PFSK-1 (cell line): ENCODE data around the gene GAPDH.

Experiments
- FOXP2 ChIP-seq: optimal IDR thresholded peaks from 2 replicates; pipeline ENCODE3; 2011; ENCODE audit warnings: borderline replicate concordance, control low read depth, inconsistent platforms; ENCODE audit not compliant: insufficient read depth; ENCODE audit errors: extremely low read length, extremely low read depth
- POLR2AphosphoS5 ChIP-seq: IDR thresholded peaks from 2 replicates; pipeline ENCODE4 v1.6.1; 2012; ENCODE audit warnings: low read depth, mild to moderate bottlenecking, control low read depth, low read length, moderate library complexity
- REST ChIP-seq, 2 experiments: IDR thresholded peaks; 2 replicates each; pipeline versions ENCODE4 v1.6.1 to v1.8.0; 2011 to 2012; ENCODE audit warnings: low read depth in 2 of 2, low read length in 2 of 2, control low read depth in 1 of 2, inconsistent platforms in 1 of 2, mild to moderate bottlenecking in 1 of 2, moderate library complexity in 1 of 2; ENCODE audit not compliant: insufficient read depth in 1 of 2
- SIN3A ChIP-seq: IDR thresholded peaks from 2 replicates; pipeline ENCODE4 v1.6.1; 2012; ENCODE audit warnings: mild to moderate bottlenecking, low read length, moderate library complexity, borderline replicate concordance; ENCODE audit not compliant: insufficient read depth
- TAF1 ChIP-seq: IDR thresholded peaks from 2 replicates; pipeline ENCODE4 v1.6.1; 2012; ENCODE audit warnings: low read length, control low read depth, borderline replicate concordance; ENCODE audit not compliant: insufficient read depth

GAPDH gene

GRCh38 chr12:6574576-6575295 lies 40.4 kb downstream of the GAPDH start:
- TF ChIP-seq SIN3A (no peak), FOXP2 (no peak)

GRCh38 chr12:6575648-6576047 lies 41.3 kb downstream of the GAPDH start:
- TF ChIP-seq REST (IDR thresholded peaks at IDR 0.05; ENCODE audit: insufficient read depth in 1 of 2, low read depth in 2 of 2, low read length in 2 of 2), result no peak
- no peak for TF ChIP-seq FOXP2
- no peak for TF ChIP-seq SIN3A
- no peak for TF ChIP-seq TAF1
- no peak for TF ChIP-seq POLR2AphosphoS5

- TF ChIP-seq REST (IDR thresholded peaks at IDR 0.05; ENCODE audit: insufficient read depth in 1 of 2, low read depth in 2 of 2, low read length in 2 of 2) (no peak), FOXP2 (no peak), SIN3A (no peak), TAF1 (no peak), POLR2AphosphoS5 (no peak)
Observed at GRCh38 chr12:6582196-6582595, 47.9 kb downstream of the GAPDH start.

DNA sequence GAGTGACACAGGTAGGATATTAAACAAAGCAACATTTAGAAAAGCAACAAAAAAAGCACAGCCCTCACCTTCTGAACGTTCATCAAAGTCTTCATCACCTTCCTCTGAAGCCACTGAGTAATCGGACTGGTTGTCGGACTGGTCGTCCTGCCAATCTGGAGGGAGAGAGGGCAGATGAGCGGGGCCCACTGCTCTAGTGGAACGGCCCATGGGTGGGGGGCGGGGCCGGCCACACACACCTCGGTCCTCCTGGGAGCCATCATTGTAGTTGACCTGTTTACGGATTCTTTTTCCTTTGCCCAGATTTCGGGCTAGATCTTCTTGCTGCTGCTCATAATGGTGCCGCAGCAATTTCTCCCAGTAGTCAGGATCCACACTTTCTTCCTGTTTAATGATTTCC lies 48.6 kb downstream of the GAPDH start:
- TF ChIP-seq FOXP2, result no peak
- no peak for TF ChIP-seq REST (IDR thresholded peaks at IDR 0.05; ENCODE audit: insufficient read depth in 1 of 2, low read depth in 2 of 2, low read length in 2 of 2)
- no peak for TF ChIP-seq SIN3A
- TF ChIP-seq TAF1, result no peak
- no peak for TF ChIP-seq POLR2AphosphoS5

DNA sequence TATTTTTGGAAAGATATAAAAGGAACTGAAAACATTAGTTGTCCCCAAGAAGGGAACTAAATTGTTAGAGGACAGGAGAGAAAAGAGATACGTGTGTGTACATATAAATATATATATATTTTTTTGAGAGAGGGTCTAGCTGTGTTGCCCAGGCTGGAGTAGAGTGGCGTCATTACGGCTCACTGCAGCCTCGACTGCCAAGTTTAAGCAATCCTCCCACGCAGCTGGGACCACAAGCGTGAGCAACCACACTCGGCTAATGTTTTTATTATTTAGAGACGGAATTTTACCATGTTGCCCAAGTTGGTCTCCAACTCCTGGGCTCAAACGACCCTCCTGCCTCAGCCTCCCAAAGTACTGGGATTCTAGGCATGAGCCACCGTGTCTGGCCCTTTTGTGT lies 50.0 kb downstream of the GAPDH start:
- no peak for TF ChIP-seq POLR2AphosphoS5
- TF ChIP-seq FOXP2, result no peak
- TF ChIP-seq TAF1, result no peak
- TF ChIP-seq REST (IDR thresholded peaks at IDR 0.05; ENCODE audit: insufficient read depth in 1 of 2, low read depth in 2 of 2, low read length in 2 of 2), result no peak
- TF ChIP-seq SIN3A, result no peak
